H1 (cell line): ENCODE results near the gene RERE. TPM values are rescaled to one million over a fixed set of nuclear protein-coding genes. Genes with fewer than 3 reads are reported as not detected.

ENCODE experiments used
- CTCF ChIA-PET: fragments of 300-600 bp; sonication (Branson Sonifier 250); formaldehyde crosslinking; loops from one replicate; lab custom pipeline; 2021; ENCODE audit not compliant: partially characterized antibody; lab: Charles Lee
- POLR2A ChIA-PET: fragments of 300-600 bp; sonication (Branson Sonifier 250); formaldehyde crosslinking; loops from one replicate; lab custom pipeline; 2021; ENCODE audit warnings: inconsistent platforms; ENCODE audit not compliant: partially characterized antibody; lab: Charles Lee
- DNase-seq, 2 experiments: peaks; one replicate each; pipeline versions ENCODE4 v3.0.0 to v3.0.0-alpha.2; 2010 to 2022; ENCODE audit warnings: low spot score in 2 of 2, low read depth in 1 of 2, mixed read lengths in 1 of 2
- FAIRE-seq: peaks from 2 replicates; lab custom pipeline; 2011; peaks lifted over from hg19 to GRCh38; lab: Jason Lieb, UNC
- H2AFZ ChIP-seq: 2 replicates; pipeline ENCODE4 v1.8.1; 2012; ENCODE audit warnings: low read length, inconsistent platforms
- H2AK5ac ChIP-seq: 2 replicates; pipeline ENCODE4 v1.6.1; 2013; ENCODE audit warnings: low read depth, low read length
- H2BK120ac ChIP-seq: replicated peaks from 2 replicates; pipeline ENCODE3; 2013; ENCODE audit warnings: low read depth, low read length, inconsistent platforms
- H2BK12ac ChIP-seq: 2 replicates; pipeline ENCODE4 v1.6.1; 2013; ENCODE audit warnings: low read depth, low read length
- H2BK15ac ChIP-seq: 2 replicates; pipeline ENCODE4 v1.6.1; 2013; ENCODE audit warnings: low read length
- H2BK20ac ChIP-seq: 2 replicates; pipeline ENCODE4 v1.6.1; 2013; ENCODE audit warnings: low read length
- H2BK5ac ChIP-seq: 2 replicates; pipeline ENCODE4 v1.6.1; 2013; ENCODE audit warnings: low read depth, low read length
- H3K14ac ChIP-seq: 2 replicates; pipeline ENCODE4 v1.6.1; 2013; ENCODE audit warnings: inconsistent platforms; ENCODE audit not compliant: insufficient read length
- H3K18ac ChIP-seq: 2 replicates; pipeline ENCODE4 v1.6.1; 2013; ENCODE audit warnings: low read length; ENCODE audit errors: extremely low read depth
- H3K23ac ChIP-seq: 2 replicates; pipeline ENCODE4 v1.6.1; 2013; ENCODE audit warnings: inconsistent platforms; ENCODE audit not compliant: insufficient read length
- H3K23me2 ChIP-seq: 2 replicates; pipeline ENCODE4 v1.6.1; 2013; ENCODE audit warnings: low read depth, low read length
- H3K27ac ChIP-seq: 2 replicates; pipeline ENCODE4 v1.6.1; 2011; ENCODE audit warnings: low read depth, low read length, inconsistent platforms
- H3K27me3 ChIP-seq, 4 experiments: replicated peaks in 1 of 4; 1 replicate in 1 of 4; 2 replicates in 3 of 4; pipeline versions ENCODE4 v1.6.1 to v1.8.1; 2011 to 2013; ENCODE audit warnings: low read length in 3 of 4, mild to moderate bottlenecking in 3 of 4, inconsistent platforms in 2 of 4, mixed read lengths in 2 of 4, moderate library complexity in 1 of 4; ENCODE audit not compliant: control insufficient read depth in 3 of 4, insufficient read depth in 3 of 4; ENCODE audit errors: extremely low read depth in 1 of 4
- H3K36me3 ChIP-seq, 4 experiments: 2 replicates each; pipeline versions ENCODE4 v1.6.1 to v1.8.1; 2011 to 2013; ENCODE audit warnings: mild to moderate bottlenecking in 4 of 4, low read length in 3 of 4, moderate library complexity in 2 of 4, control low read depth in 1 of 4, inconsistent platforms in 1 of 4; ENCODE audit not compliant: insufficient read depth in 4 of 4, control insufficient read depth in 2 of 4
- H3K4ac ChIP-seq: replicated peaks from 2 replicates; pipeline ENCODE3; 2013; ENCODE audit warnings: low read length, low read depth, mixed read lengths, inconsistent platforms; ENCODE audit not compliant: insufficient read length
- H3K4me1 ChIP-seq, 4 experiments: replicated peaks in 1 of 4; 1 replicate in 1 of 4; 2 replicates in 3 of 4; pipeline versions ENCODE4 v1.6.1 to v1.8.1; 2011 to 2013; ENCODE audit warnings: low read length in 3 of 4, inconsistent platforms in 2 of 4, mixed read lengths in 1 of 4; ENCODE audit not compliant: insufficient read depth in 4 of 4, control insufficient read depth in 3 of 4
- H3K4me2 ChIP-seq, 2 experiments: 2 replicates each; pipeline versions ENCODE4 v1.6.1 to v1.8.1; 2011 to 2013; ENCODE audit warnings: low read depth in 2 of 2, low read length in 2 of 2, control low read depth in 1 of 2, inconsistent platforms in 1 of 2, mild to moderate bottlenecking in 1 of 2; ENCODE audit not compliant: insufficient read depth in 1 of 2
- H3K4me3 ChIP-seq, 4 experiments: fragments of 200-600, 300-600 bp in 1 of 4; sonication (generic), shearing (Covaris generic), sonication (Bioruptor Twin) in 1 of 4; 2 replicates each; pipeline versions ENCODE4 v1.5.1 to v1.8.1; 2011 to 2016; ENCODE audit warnings: low read length in 4 of 4, low read depth in 3 of 4, control low read depth in 2 of 4, inconsistent platforms in 2 of 4, mild to moderate bottlenecking in 2 of 4, mixed read lengths in 1 of 4, moderate library complexity in 1 of 4; ENCODE audit not compliant: insufficient read depth in 2 of 4; ENCODE audit errors: extremely low read depth in 1 of 4
- H3K56ac ChIP-seq: replicated peaks from 2 replicates; pipeline ENCODE3; 2013; ENCODE audit warnings: low read depth, mild to moderate bottlenecking, mixed read lengths, low read length, inconsistent platforms; ENCODE audit not compliant: insufficient read length
- H3K79me1 ChIP-seq: 2 replicates; pipeline ENCODE4 v1.6.1; 2013; ENCODE audit warnings: low read depth, low read length, control low read depth
- H3K79me2 ChIP-seq, 2 experiments: 2 replicates each; pipeline versions ENCODE4 v1.6.1 to v1.8.1; 2012 to 2013; ENCODE audit warnings: low read length in 2 of 2, mild to moderate bottlenecking in 2 of 2, inconsistent platforms in 1 of 2; ENCODE audit not compliant: insufficient read depth in 2 of 2, control insufficient read depth in 1 of 2
- H3K9ac ChIP-seq, 4 experiments: replicated peaks in 1 of 4; 1 replicate in 1 of 4; 2 replicates in 3 of 4; pipeline versions ENCODE4 v1.6.1 to v1.8.1; 2011 to 2013; ENCODE audit warnings: low read depth in 3 of 4, low read length in 3 of 4, control low read depth in 2 of 4, mild to moderate bottlenecking in 2 of 4, moderate library complexity in 2 of 4, inconsistent platforms in 1 of 4; ENCODE audit errors: extremely low read depth in 1 of 4
- H3K9me3 ChIP-seq, 2 experiments: 2 replicates each; pipeline versions ENCODE4 v1.6.1 to v1.8.1; 2012 to 2013; ENCODE audit warnings: mild to moderate bottlenecking in 2 of 2, moderate library complexity in 2 of 2, control low read depth in 1 of 2, inconsistent platforms in 1 of 2, low read depth in 1 of 2, low read length in 1 of 2, mixed read lengths in 1 of 2; ENCODE audit not compliant: insufficient read depth in 2 of 2
- H4K20me1 ChIP-seq, 2 experiments: replicated peaks in 1 of 2; 2 replicates each; pipeline versions ENCODE3 to v1.8.1; 2011 to 2013; ENCODE audit warnings: inconsistent platforms in 2 of 2, low read length in 2 of 2, mild to moderate bottlenecking in 1 of 2; ENCODE audit not compliant: insufficient read depth in 2 of 2, control insufficient read depth in 1 of 2
- H4K5ac ChIP-seq: 2 replicates; pipeline ENCODE4 v1.6.1; 2013; ENCODE audit warnings: low read length, low read depth, mixed read lengths, inconsistent platforms; ENCODE audit not compliant: insufficient read length
- H4K8ac ChIP-seq: 2 replicates; pipeline ENCODE4 v1.8.0; 2013; ENCODE audit warnings: mild to moderate bottlenecking, moderate library complexity, low read length, inconsistent platforms; ENCODE audit not compliant: insufficient read depth; ENCODE audit errors: extremely low read depth
- H4K91ac ChIP-seq: replicated peaks from 2 replicates; pipeline ENCODE3; 2013; ENCODE audit warnings: low read length, mixed read lengths, inconsistent platforms; ENCODE audit not compliant: insufficient read length
- KDM4A ChIP-seq: IDR thresholded peaks from one replicate; pipeline ENCODE4 v1.7.1; 2012; ENCODE audit warnings: low read depth, mild to moderate bottlenecking, moderate library complexity, low read length, inconsistent platforms; ENCODE audit not compliant: severe bottlenecking
- POLR2A ChIP-seq, 2 experiments: IDR thresholded peaks; 1 replicate in 1 of 2; 2 replicates in 1 of 2; pipeline ENCODE4 v1.6.1; 2011; ENCODE audit warnings: low read depth in 2 of 2, low read length in 2 of 2, mild to moderate bottlenecking in 2 of 2; ENCODE audit errors: control extremely low read depth in 1 of 2
- RAD21 ChIP-seq, 2 experiments: IDR thresholded peaks in 1 of 2; conservative IDR thresholded peaks in 1 of 2; 2 replicates each; pipeline ENCODE4 v1.6.1; 2011; ENCODE audit warnings: low read depth in 2 of 2, low read length in 2 of 2, improper control_type of control experiment in 1 of 2, inconsistent platforms in 1 of 2, mild to moderate bottlenecking in 1 of 2, moderate library complexity in 1 of 2
- TCF12 ChIP-seq: IDR thresholded peaks from 2 replicates; pipeline ENCODE4 v1.6.1; 2011; ENCODE audit warnings: low read depth, mild to moderate bottlenecking, low read length
- WGBS, 2 experiments: shearing (Covaris generic) in 1 of 2; methylation state at CpG; one replicate each; pipeline versions ENCODE4 v1.1.6 to v1.1.7; 2013 to 2015; ENCODE audit warnings: low lambda C conversion rate in 2 of 2, mixed read lengths in 2 of 2, inconsistent platforms in 1 of 2, low coverage in 1 of 2, missing lambda C conversion rate in 1 of 2; ENCODE audit not compliant: insufficient replicate concordance in 2 of 2, insufficient coverage in 1 of 2, insufficient read length in 1 of 2; ENCODE audit errors: extremely low coverage in 1 of 2, missing lambda C conversion rate in 1 of 2; 5-methylcytosine and 5-hydroxymethylcytosine counted together
- polyA plus RNA-seq, 7 experiments: library from polyadenylated mRNA; depleted of rRNA in 3 of 7; stranded (reverse) in 5 of 7; unstranded in 2 of 7; fragments of >200 nt in 5 of 7; fragments of 200-250 nt in 2 of 7; gene quantifications; 1 replicate in 5 of 7; 2 replicates in 1 of 7; 4 replicates in 1 of 7; pipeline versions ENCODE4 v1.2.1 to v1.2.3, GENCODE V29; 2011 to 2013; ENCODE audit warnings: missing spikeins in 2 of 7, mixed read lengths in 2 of 7
- total RNA-seq: library from RNA; stranded (reverse); fragmentation: NEBNext Ultra II Directional; extraction: Animal tissue kit (Norgen Biotek cat#: 25700); gene quantifications from 2 replicates; pipeline ENCODE4 v1.2.1, GENCODE V29; 2021

RERE gene
- total and polyA plus RNA-seq, 2 of the 8 experiments (the other 6 are each of a cell fraction or from before 2014, with no cell fraction given), result 15.3 to 142 TPM

DNA sequence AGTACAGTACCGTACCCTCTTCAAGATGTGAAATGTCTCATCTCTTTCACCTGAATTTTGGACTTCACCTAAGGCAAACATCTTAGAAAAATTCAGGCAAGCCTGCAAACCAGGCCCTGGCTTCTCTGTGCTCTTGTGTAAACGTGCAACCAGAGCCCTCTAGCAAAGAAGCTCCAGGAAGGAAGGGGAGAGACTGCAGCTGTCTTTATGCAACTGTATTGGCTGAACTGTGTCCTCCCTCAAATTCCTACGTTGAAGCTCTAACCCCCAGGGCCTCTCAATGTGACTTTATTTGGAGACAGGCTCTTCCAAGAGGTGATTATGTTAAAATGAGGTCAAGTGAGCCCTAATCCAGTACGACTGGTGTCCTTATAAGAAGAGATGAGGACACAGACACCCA is 439.3 kb downstream of the RERE start:
- CTCF ChIA-PET, result interaction anchor here (0.9 to 1.8 kb wide), 5 partner anchors 13 to 53 kb away, joined by 3 to 7 read pairs (median 4); no protein-coding TSS in a partner anchor
- POLR2A ChIA-PET, result interaction anchor here (1.5 kb wide), 1 partner anchor 14 kb away, joined by 4 read pairs; no protein-coding TSS in a partner anchor
- no peak overlapping the region for H2BK120ac ChIP-seq
- H3K4me3 ChIP-seq, result no peak overlapping the region
- no peak overlapping the region for H3K18ac ChIP-seq
- H3K14ac ChIP-seq, result no peak overlapping the region
- peaks cover 0 to 2% (median 0%) of the 10 kb centered on the region in 4 experiments; a peak in 2 of 8 replicates for H3K36me3 ChIP-seq
- H4K8ac ChIP-seq, result no peak overlapping the region
- FAIRE-seq, result no peak
- H2AFZ ChIP-seq, result no peak overlapping the region
- H3K79me2 ChIP-seq, result peaks cover 0 to 72% of the 10 kb centered on the region in 2 experiments; a peak in 3 of 4 replicates
- no peak overlapping the region for H2BK20ac ChIP-seq
- no peaks in the 10 kb centered on the region for H3K9me3 ChIP-seq
- no peak for TF ChIP-seq POLR2A (IDR thresholded peaks at IDR 0.05; ENCODE audit: control extremely low read depth in 1 of 2, low read depth in 2 of 2, low read length in 2 of 2)
- no peak for TF ChIP-seq RAD21 (IDR thresholded peaks at IDR 0.05 in 1 of 2, conservative IDR thresholded peaks at IDR 0.05 in 1 of 2; ENCODE audit: low read depth in 2 of 2, low read length in 2 of 2)
- TF ChIP-seq TCF12, result no peak
- no peak for TF ChIP-seq KDM4A
- no peak overlapping the region for H2BK12ac ChIP-seq
- no peak overlapping the region for H3K4me2 ChIP-seq
- peaks cover 11 to 28% of the 10 kb centered on the region in 2 experiments for H4K20me1 ChIP-seq
- H4K91ac ChIP-seq, result no peak overlapping the region
- peaks cover 9 to 27% (median 20%) of the 10 kb centered on the region in 4 experiments; a peak in 6 of 7 replicates for H3K4me1 ChIP-seq
- no peak overlapping the region for H2BK15ac ChIP-seq
- no peak overlapping the region for H3K9ac ChIP-seq
- DNase-seq, result no peak
- H3K79me1 ChIP-seq, result peaks cover 25% of the 10 kb centered on the region
- H3K56ac ChIP-seq, result no peak overlapping the region
- no peak overlapping the region for H3K23ac ChIP-seq
- WGBS, 2 experiments, result 87% methylated on average over 4 of the region's 4 CpGs; no CpG with 5 or more reads in 1 of the 2 experiments
- no peak overlapping the region for H2AK5ac ChIP-seq
- H2BK5ac ChIP-seq, result no peak overlapping the region
- H3K27ac ChIP-seq, result no peak overlapping the region
- H3K23me2 ChIP-seq, result no peaks in the 10 kb centered on the region
- H3K4ac ChIP-seq, result no peak overlapping the region
- no peaks in the 10 kb centered on the region for H3K27me3 ChIP-seq
- no peak overlapping the region for H4K5ac ChIP-seq
